GM12891 (cell line): ENCODE data around the gene PTGES3.

ENCODE experiments used
- POLR2A ChIP-seq: IDR thresholded peaks from 2 replicates; pipeline ENCODE4 v1.6.1; 2011; ENCODE audit warnings: low read depth, low read length, control low read depth
- POLR2AphosphoS5 ChIP-seq: IDR thresholded peaks from 2 replicates; pipeline ENCODE4 v1.6.1; 2011; ENCODE audit warnings: low read depth, low read length, control low read depth
- SPI1 ChIP-seq: IDR thresholded peaks from 2 replicates; pipeline ENCODE4 v1.6.1; 2011; ENCODE audit warnings: low read depth, low read length, control low read depth

- TF ChIP-seq POLR2AphosphoS5 (no peak), SPI1 (no peak), POLR2A (no peak)
Measured at GRCh38 chr12:56718149-56718548, 30.1 kb upstream of the PTGES3 start.
